Vagina (tissue), 2 donors: ENCODE results near the gene ADAMTSL3. TPM values are rescaled to one million over a fixed set of nuclear protein-coding genes. Genes with fewer than 3 reads are reported as not detected.

ENCODE experiments used
- DNase-seq, 2 donors: peaks; one replicate each; pipeline ENCODE4 v3.0.0-alpha.2; 2017; ENCODE audit errors: extremely low spot score in 2 of 2
- H3K27ac ChIP-seq: fragments of 200-600 bp; sonication (generic); one replicate; pipeline ENCODE4 v1.5.1; 2019
- H3K27me3 ChIP-seq: fragments of 200-600 bp; sonication (generic); one replicate; pipeline ENCODE4 v1.5.1; 2019
- H3K36me3 ChIP-seq, 2 donors: fragments of 200-600 bp; sonication (generic); one replicate each; pipeline ENCODE4 v1.5.1; 2017 to 2019
- H3K4me1 ChIP-seq: fragments of 200-600 bp; sonication (generic); one replicate; pipeline ENCODE4 v1.5.1; 2019
- H3K4me3 ChIP-seq, 2 donors: fragments of 200-600 bp; sonication (generic); 1 replicate in 1 of 2; 2 replicates in 1 of 2; pipeline ENCODE4 v1.5.1; 2016 to 2019
- H3K9me3 ChIP-seq: fragments of 200-600 bp; sonication (generic); one replicate; pipeline ENCODE4 v1.5.1; 2019
- CTCF ChIP-seq, 3 experiments: fragments of 450-650 bp in 2 of 3; fragments of 200-600 bp in 1 of 3; sonication (generic) in 1 of 3; IDR thresholded peaks; one replicate each; pipeline ENCODE4 v1.5.1; 2017 to 2019; ENCODE audit warnings: antibody characterized with exemption in 3 of 3, mild to moderate bottlenecking in 2 of 3, moderate library complexity in 2 of 3
- POLR2A ChIP-seq, 2 donors: fragments of 450-650 bp; IDR thresholded peaks; one replicate each; pipeline ENCODE4 v1.6.1; 2017; ENCODE audit warnings: antibody characterized with exemption in 2 of 2, mild to moderate bottlenecking in 2 of 2, moderate library complexity in 2 of 2
- POLR2AphosphoS5 ChIP-seq, 2 donors: sonication (generic); formaldehyde crosslinking; IDR thresholded peaks; one replicate each; pipeline ENCODE4 v1.9.0; 2017; ENCODE audit warnings: antibody characterized with exemption in 2 of 2, mild to moderate bottlenecking in 2 of 2, low read depth in 1 of 2; ENCODE audit not compliant: insufficient read depth in 1 of 2
- intact Hi-C: fragments of 100-400 bp; cut with DNase I; formaldehyde crosslinking; loops from one replicate; pipeline ENCODE4 v1.15.1; 2023
- total RNA-seq: library from RNA; depleted of rRNA; stranded (reverse); fragments of >200 nt; gene quantifications from one replicate; pipeline ENCODE4 v1.2.3, GENCODE V29; 2016

Gene ADAMTSL3
- total RNA-seq, 1 donor from 2014 or later: 4.2 TPM

- H3K9me3 ChIP-seq: no peaks in the 10 kb centered on the region
- no peak overlapping the region for H3K27ac ChIP-seq
- DNase-seq: no peak
- no peaks in the 10 kb centered on the region for H3K36me3 ChIP-seq
- TF ChIP-seq POLR2A (IDR thresholded peaks at IDR 0.05) (no peak), POLR2AphosphoS5 (IDR thresholded peaks at IDR 0.05; ENCODE audit: insufficient read depth in 1 of 2, low read depth in 1 of 2) (no peak), CTCF (IDR thresholded peaks at IDR 0.05) (no peak)
- no peaks in the 10 kb centered on the region for H3K4me1 ChIP-seq
- no peaks in the 10 kb centered on the region for H3K27me3 ChIP-seq
- H3K4me3 ChIP-seq: no peak overlapping the region
- intact Hi-C loops: no loop called here
Measured at GRCh38 chr15:83919978-83920510, 266.1 kb downstream of the ADAMTSL3 start.

GRCh38 chr15:83922649-83923294, 268.8 kb downstream of the ADAMTSL3 start:
- no peaks in the 10 kb centered on the region for H3K27me3 ChIP-seq
- H3K36me3 ChIP-seq: no peaks in the 10 kb centered on the region
- intact Hi-C loops: no loop called here
- no peak for DNase-seq
- H3K27ac ChIP-seq: no peak overlapping the region
- no peaks in the 10 kb centered on the region for H3K9me3 ChIP-seq
- no peak overlapping the region for H3K4me3 ChIP-seq
- no peaks in the 10 kb centered on the region for H3K4me1 ChIP-seq
- TF ChIP-seq CTCF (IDR thresholded peaks at IDR 0.05): no peak
- TF ChIP-seq POLR2A (IDR thresholded peaks at IDR 0.05): no peak
- no peak for TF ChIP-seq POLR2AphosphoS5 (IDR thresholded peaks at IDR 0.05; ENCODE audit: insufficient read depth in 1 of 2, low read depth in 1 of 2)

- Histone ChIP-seq H3K4me3 (no peak overlapping the region), H3K36me3 (no peaks in the 10 kb centered on the region), H3K27me3 (no peaks in the 10 kb centered on the region), H3K27ac (no peak overlapping the region), H3K4me1 (peaks cover 11% of the 10 kb centered on the region), H3K9me3 (no peaks in the 10 kb centered on the region)
- intact Hi-C loops: no loop called here
- TF ChIP-seq CTCF (IDR thresholded peaks at IDR 0.05): no peak
- TF ChIP-seq POLR2AphosphoS5 (IDR thresholded peaks at IDR 0.05; ENCODE audit: insufficient read depth in 1 of 2, low read depth in 1 of 2): no peak
- TF ChIP-seq POLR2A (IDR thresholded peaks at IDR 0.05): no peak
- DNase-seq: no peak
Measured at GRCh38 chr15:83926116-83926515, 272.2 kb downstream of the ADAMTSL3 start.

GRCh38 chr15:83927704-83928391, 273.9 kb downstream of the ADAMTSL3 start:
- TF ChIP-seq POLR2AphosphoS5 (IDR thresholded peaks at IDR 0.05; ENCODE audit: insufficient read depth in 1 of 2, low read depth in 1 of 2): no peak
- TF ChIP-seq POLR2A (IDR thresholded peaks at IDR 0.05): no peak
- no peak for TF ChIP-seq CTCF (IDR thresholded peaks at IDR 0.05)
- H3K4me1 ChIP-seq: peaks cover 20% of the 10 kb centered on the region
- no peak overlapping the region for H3K27ac ChIP-seq
- intact Hi-C loops: no loop called here
- no peak overlapping the region for H3K4me3 ChIP-seq
- no peaks in the 10 kb centered on the region for H3K9me3 ChIP-seq
- DNase-seq: no peak
- H3K27me3 ChIP-seq: no peaks in the 10 kb centered on the region
- no peaks in the 10 kb centered on the region for H3K36me3 ChIP-seq

- H3K27me3 ChIP-seq: no peaks in the 10 kb centered on the region
- no peaks in the 10 kb centered on the region for H3K9me3 ChIP-seq
- H3K27ac ChIP-seq: no peak overlapping the region
- no peaks in the 10 kb centered on the region for H3K36me3 ChIP-seq
- H3K4me3 ChIP-seq: no peak overlapping the region
- DNase-seq: no peak
- peaks cover 20% of the 10 kb centered on the region for H3K4me1 ChIP-seq
- intact Hi-C loops: no loop called here
- TF ChIP-seq POLR2AphosphoS5 (IDR thresholded peaks at IDR 0.05; ENCODE audit: insufficient read depth in 1 of 2, low read depth in 1 of 2): no peak
- no peak for TF ChIP-seq POLR2A (IDR thresholded peaks at IDR 0.05)
- TF ChIP-seq CTCF (IDR thresholded peaks at IDR 0.05): no peak
Measured at GRCh38 chr15:83928392-83928734, 274.4 kb downstream of the ADAMTSL3 start.
